NOMO-1 treated with DMSO at 0.1 percent for 48 hours (cell line): Measurements from ENCODE around the gene MPLKIP.
"Not testable (repeated sequence)": the region's sequence is repeated elsewhere in the genome, so short reads cannot be mapped to it uniquely, and the experiment has no call there.

ENCODE experiments used
- DNase-seq: peaks from one replicate; lab custom pipeline; 2025; ENCODE audit not compliant: unreplicated experiment; lab: John Stamatoyannopoulos, UW

The MPLKIP gene

GRCh38 chr7:40134428-40135316 lies at the start of gene MPLKIP, which contains the start of gene SUGCT:
MPLKIP (minus strand) TSS chr7:40134622; CDS start chr7:40134567, 55 bp downstream.
SUGCT (plus strand) TSS chr7:40135005.
- peak; percentile 72 for DNase-seq

GRCh38 chr7:40182452-40182851 lies 48.0 kb upstream of the MPLKIP start:
- DNase-seq, result no peak

GRCh38 chr7:40177071-40177470 lies 42.6 kb upstream of the MPLKIP start:
- no peak for DNase-seq

GRCh38 chr7:40175725-40176510 lies 41.5 kb upstream of the MPLKIP start:
- DNase-seq, result no peak

GRCh38 chr7:40175256-40175655 lies 40.8 kb upstream of the MPLKIP start:
- not testable (repeated sequence) for DNase-seq

- DNase-seq, result not testable (repeated sequence)
Observed at GRCh38 chr7:40173121-40173520, 38.7 kb upstream of the MPLKIP start.

GRCh38 chr7:40168266-40168665 lies 33.8 kb upstream of the MPLKIP start:
- DNase-seq, result not testable (repeated sequence)

- no peak for DNase-seq
Observed at GRCh38 chr7:40167291-40167690, 32.9 kb upstream of the MPLKIP start.

- DNase-seq, result no peak
Observed at GRCh38 chr7:40165216-40165615, 30.8 kb upstream of the MPLKIP start.

- no peak for DNase-seq
Observed at GRCh38 chr7:40162516-40162915, 28.1 kb upstream of the MPLKIP start.

- no peak for DNase-seq
Observed at GRCh38 chr7:40156988-40157387, 22.6 kb upstream of the MPLKIP start.

GRCh38 chr7:40151504-40151903 lies 17.1 kb upstream of the MPLKIP start:
- DNase-seq, result no peak

GRCh38 chr7:40148671-40149070 lies 14.2 kb upstream of the MPLKIP start:
- no peak for DNase-seq

- not testable (repeated sequence) for DNase-seq
Observed at GRCh38 chr7:40148247-40148580, 13.8 kb upstream of the MPLKIP start.

GRCh38 chr7:40147371-40148246 lies 13.2 kb upstream of the MPLKIP start:
- no peak for DNase-seq

GRCh38 chr7:40145596-40146130 lies 11.2 kb upstream of the MPLKIP start:
- not testable (repeated sequence) for DNase-seq

- not testable (repeated sequence) for DNase-seq
Observed at GRCh38 chr7:40141916-40142315, 7.5 kb upstream of the MPLKIP start.

GRCh38 chr7:40139891-40140290 lies 5.5 kb upstream of the MPLKIP start:
- DNase-seq, result not testable (repeated sequence)

- no peak for DNase-seq
Observed at GRCh38 chr7:40138973-40139372, 4.6 kb upstream of the MPLKIP start.

GRCh38 chr7:40137563-40137962 lies 3.1 kb upstream of the MPLKIP start:
- no peak for DNase-seq

GRCh38 chr7:40135317-40135610 lies 842 bp upstream of the MPLKIP start:
- no peak for DNase-seq
